GM12878 (cell line): ENCODE measurements around the gene JDP2. TPM values are rescaled to one million over a fixed set of nuclear protein-coding genes. Genes with fewer than 3 reads are reported as not detected.

ENCODE experiments used
- BCL11A ChIP-seq: IDR thresholded peaks from 2 replicates; pipeline ENCODE4 v1.6.1; 2011; ENCODE audit warnings: low read depth, low read length
- CBX3 ChIP-seq: fragments of 200-600 bp; sonication (generic); IDR thresholded peaks from 2 replicates; pipeline ENCODE4 v1.6.1; 2016; ENCODE audit warnings: low read depth, borderline replicate concordance
- FOXK2 ChIP-seq: fragments of 450-650 bp; IDR thresholded peaks from 2 replicates; pipeline ENCODE4 v1.6.1; 2017; ENCODE audit warnings: mild to moderate bottlenecking, moderate library complexity
- HCFC1 ChIP-seq: fragments of 150-350 bp; IDR thresholded peaks from 2 replicates; pipeline ENCODE4 v1.6.1; 2014; ENCODE audit warnings: low read length
- JUND ChIP-seq: IDR thresholded peaks from 2 replicates; pipeline ENCODE4 v1.6.1; 2012; ENCODE audit warnings: low read depth, mild to moderate bottlenecking, low read length, improper control_type of control experiment, moderate library complexity
- MXI1 ChIP-seq: fragments of 150-350 bp; IDR thresholded peaks from 2 replicates; pipeline ENCODE4 v1.6.1; 2011; ENCODE audit warnings: low read depth, mild to moderate bottlenecking, inconsistent platforms, low read length, improper control_type of control experiment
- NFYA ChIP-seq: IDR thresholded peaks from 2 replicates; pipeline ENCODE4 v1.6.1; 2011; ENCODE audit warnings: low read depth, mild to moderate bottlenecking, low read length, improper control_type of control experiment, borderline replicate concordance
- NFYB ChIP-seq: IDR thresholded peaks from 2 replicates; pipeline ENCODE4 v1.6.1; 2011; ENCODE audit warnings: low read depth, mild to moderate bottlenecking, low read length, improper control_type of control experiment, moderate library complexity; ENCODE audit not compliant: insufficient read depth
- NR2C1 ChIP-seq: fragments of 450-650 bp; IDR thresholded peaks from 2 replicates; pipeline ENCODE4 v1.6.1; 2017; ENCODE audit warnings: antibody characterized with exemption, mild to moderate bottlenecking, moderate library complexity
- PML ChIP-seq: IDR thresholded peaks from 2 replicates; pipeline ENCODE4 v1.6.1; 2012; ENCODE audit warnings: low read length, inconsistent platforms
- RELA ChIP-seq: fragments of 450-650 bp; IDR thresholded peaks from 2 replicates; pipeline ENCODE4 v1.8.0; 2014; ENCODE audit warnings: borderline replicate concordance; ENCODE audit not compliant: partially characterized antibody
- SIX5 ChIP-seq: IDR thresholded peaks from 2 replicates; pipeline ENCODE4 v1.6.1; 2011; ENCODE audit warnings: mild to moderate bottlenecking, low read depth, low read length, moderate library complexity; ENCODE audit not compliant: severe bottlenecking
- SMAD1 ChIP-seq: fragments of 450-650 bp; IDR thresholded peaks from 2 replicates; pipeline ENCODE4 v1.6.1; 2018; ENCODE audit warnings: mild to moderate bottlenecking, low read depth; ENCODE audit not compliant: partially characterized antibody
- SMC3 ChIP-seq: IDR thresholded peaks from 2 replicates; pipeline ENCODE4 v1.6.1; 2011; ENCODE audit warnings: low read length, improper control_type of control experiment, borderline replicate concordance
- SREBF2 ChIP-seq: IDR thresholded peaks from 2 replicates; pipeline ENCODE4 v1.6.1; 2012; ENCODE audit warnings: mild to moderate bottlenecking, low read length
- SUPT20H ChIP-seq: IDR thresholded peaks from 2 replicates; pipeline ENCODE4 v1.6.1; 2011; ENCODE audit warnings: low read depth, mild to moderate bottlenecking, low read length, moderate library complexity, borderline replicate concordance; ENCODE audit not compliant: control insufficient read depth
- SUZ12 ChIP-seq: fragments of 200-600 bp; sonication (generic); IDR thresholded peaks from one replicate; pipeline ENCODE4 v1.6.1; 2018; ENCODE audit warnings: antibody characterized with exemption, mild to moderate bottlenecking; ENCODE audit not compliant: unreplicated experiment
- TCF7 ChIP-seq: IDR thresholded peaks from 2 replicates; pipeline ENCODE4 v1.6.1; 2014; ENCODE audit warnings: antibody characterized with exemption, borderline replicate concordance
- ZNF384 ChIP-seq: IDR thresholded peaks from 2 replicates; pipeline ENCODE4 v1.6.1; 2012; ENCODE audit warnings: low read depth, mild to moderate bottlenecking, low read length, improper control_type of control experiment, borderline replicate concordance
- ZSCAN29 ChIP-seq: fragments of 450-650 bp; IDR thresholded peaks from 2 replicates; pipeline ENCODE4 v1.6.1; 2017; ENCODE audit warnings: mild to moderate bottlenecking, moderate library complexity
- polyA plus RNA-seq, 11 experiments: library from polyadenylated mRNA; depleted of rRNA in 4 of 11; unstranded in 6 of 11; stranded (reverse) in 5 of 11; fragments of >200 nt; fragmentation: Nextera tagmentation in 4 of 11; fragmentation: Illumina TruSeq in 1 of 11; extraction: Ambion mirVana in 4 of 11; extraction: Trizol in 1 of 11; gene quantifications; 1 replicate in 1 of 11; 2 replicates in 10 of 11; pipeline versions ENCODE4 v1.2.1 to v1.2.3, GENCODE V29; 2011 to 2016; ENCODE audit warnings: inconsistent platforms in 2 of 11, missing spikeins in 2 of 11, low read depth in 1 of 11
- total RNA-seq, 4 experiments: library from RNA; depleted of rRNA in 3 of 4; stranded (reverse); fragments of >200 nt in 3 of 4; fragmentation: Illumina TruSeq in 1 of 4; extraction: Trizol in 1 of 4; gene quantifications; 2 replicates each; pipeline versions ENCODE4 v1.2.1 to v1.2.3, GENCODE V29; 2013 to 2021
- TF ChIP-seq, protein P1 (sequence below): fragments of 450-650 bp; formaldehyde crosslinking; IDR thresholded peaks from 2 replicates; pipeline ENCODE4 v1.4.0; 2020; ENCODE audit warnings: mild to moderate bottlenecking, moderate library complexity
- TF ChIP-seq, protein P2 (sequence below): IDR thresholded peaks from 2 replicates; pipeline ENCODE4 v1.6.1; 2011; ENCODE audit warnings: low read depth, low read length, improper control_type of control experiment, borderline replicate concordance
- TF ChIP-seq, protein P3 (sequence below): fragments of 450-650 bp; IDR thresholded peaks from 2 replicates; pipeline ENCODE4 v1.6.1; 2018; ENCODE audit warnings: mild to moderate bottlenecking, low read depth, moderate library complexity; ENCODE audit not compliant: partially characterized antibody

The JDP2 gene
- total and polyA plus RNA-seq, 10 of the 15 experiments (the other 5 are each of a cell fraction or from before 2014, with no cell fraction given), result 0.71 to 21.3 (median 11.2) TPM

DNA sequence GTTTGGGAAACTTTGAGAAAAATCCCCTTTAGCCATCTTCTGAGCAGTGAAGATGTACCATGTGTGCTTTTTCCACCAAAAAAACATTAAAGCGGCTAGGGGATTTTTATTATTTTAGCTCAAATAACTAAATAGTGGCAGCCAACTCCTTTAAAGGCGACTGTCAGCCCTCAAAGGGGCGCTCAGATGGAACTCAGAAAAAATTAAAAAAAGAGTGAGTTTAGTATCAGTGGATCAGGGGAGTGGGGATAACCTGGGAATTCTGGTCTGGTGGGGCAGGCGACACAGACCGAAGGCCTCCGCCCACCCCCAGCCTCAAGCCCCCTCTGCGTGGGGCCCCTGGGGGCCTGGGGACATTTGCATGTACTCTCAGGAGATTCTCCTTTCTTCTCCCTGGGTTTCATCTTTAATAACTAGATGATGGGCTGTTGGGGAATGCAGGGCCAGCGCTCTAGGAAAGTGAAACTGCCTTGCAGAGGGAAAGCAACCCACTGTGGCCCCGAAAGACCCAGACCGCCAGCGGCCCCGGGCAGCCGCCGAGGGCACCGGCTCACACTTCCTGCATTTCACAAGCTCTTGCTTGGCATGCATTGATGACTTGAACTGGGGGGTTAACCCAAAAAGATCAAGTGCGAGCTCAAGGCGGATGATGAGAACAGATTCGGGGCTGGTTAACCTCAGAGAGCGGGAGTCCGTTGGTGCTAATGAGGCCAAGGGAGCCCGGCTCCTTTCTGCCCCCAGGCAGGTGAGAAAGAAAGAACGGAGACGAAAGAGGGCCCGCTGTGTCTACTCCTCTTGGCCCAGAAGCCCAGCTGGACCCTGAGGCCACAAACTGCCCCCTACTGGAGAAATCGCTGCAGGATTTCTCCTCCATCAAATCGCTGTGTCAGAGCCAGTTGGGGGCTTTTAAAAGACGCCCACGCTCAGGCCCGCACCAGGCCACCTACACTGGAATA is 87.1 kb downstream of the JDP2 start (continued):
- TF ChIP-seq SMAD1 (no peak), JUND (no peak), PML (no peak; the same call in 1 of the 2 replicates), NFYB (no peak), ZNF384 (peak; percentile 32; the same call in 1 of the 2 replicates), NFYA (no peak), SMC3 (peak; percentile 8; the same call in 1 of the 2 replicates), HCFC1 (no peak), NR2C1 (no peak), CBX3 (no peak), SUZ12 (no peak), ZSCAN29 (no peak; the same call in 1 of the 2 replicates), SIX5 (peak; percentile 6), SUPT20H (no peak), FOXK2 (no peak), MXI1 (peak; percentile 23; the same call in 1 of the 2 replicates), RELA (peak; percentile 5), SREBF2 (no peak), TCF7 (peak; percentile 21; the same call in 1 of the 2 replicates), BCL11A (peak; percentile 87; the same call in 1 of the 2 replicates)
- TF ChIP-seq, protein P1, sequence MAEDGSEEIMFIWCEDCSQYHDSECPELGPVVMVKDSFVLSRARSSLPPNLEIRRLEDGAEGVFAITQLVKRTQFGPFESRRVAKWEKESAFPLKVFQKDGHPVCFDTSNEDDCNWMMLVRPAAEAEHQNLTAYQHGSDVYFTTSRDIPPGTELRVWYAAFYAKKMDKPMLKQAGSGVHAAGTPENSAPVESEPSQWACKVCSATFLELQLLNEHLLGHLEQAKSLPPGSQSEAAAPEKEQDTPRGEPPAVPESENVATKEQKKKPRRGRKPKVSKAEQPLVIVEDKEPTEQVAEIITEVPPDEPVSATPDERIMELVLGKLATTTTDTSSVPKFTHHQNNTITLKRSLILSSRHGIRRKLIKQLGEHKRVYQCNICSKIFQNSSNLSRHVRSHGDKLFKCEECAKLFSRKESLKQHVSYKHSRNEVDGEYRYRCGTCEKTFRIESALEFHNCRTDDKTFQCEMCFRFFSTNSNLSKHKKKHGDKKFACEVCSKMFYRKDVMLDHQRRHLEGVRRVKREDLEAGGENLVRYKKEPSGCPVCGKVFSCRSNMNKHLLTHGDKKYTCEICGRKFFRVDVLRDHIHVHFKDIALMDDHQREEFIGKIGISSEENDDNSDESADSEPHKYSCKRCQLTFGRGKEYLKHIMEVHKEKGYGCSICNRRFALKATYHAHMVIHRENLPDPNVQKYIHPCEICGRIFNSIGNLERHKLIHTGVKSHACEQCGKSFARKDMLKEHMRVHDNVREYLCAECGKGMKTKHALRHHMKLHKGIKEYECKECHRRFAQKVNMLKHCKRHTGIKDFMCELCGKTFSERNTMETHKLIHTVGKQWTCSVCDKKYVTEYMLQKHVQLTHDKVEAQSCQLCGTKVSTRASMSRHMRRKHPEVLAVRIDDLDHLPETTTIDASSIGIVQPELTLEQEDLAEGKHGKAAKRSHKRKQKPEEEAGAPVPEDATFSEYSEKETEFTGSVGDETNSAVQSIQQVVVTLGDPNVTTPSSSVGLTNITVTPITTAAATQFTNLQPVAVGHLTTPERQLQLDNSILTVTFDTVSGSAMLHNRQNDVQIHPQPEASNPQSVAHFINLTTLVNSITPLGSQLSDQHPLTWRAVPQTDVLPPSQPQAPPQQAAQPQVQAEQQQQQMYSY (CRISPR knock-in tag), result no peak
- TF ChIP-seq, protein P2, sequence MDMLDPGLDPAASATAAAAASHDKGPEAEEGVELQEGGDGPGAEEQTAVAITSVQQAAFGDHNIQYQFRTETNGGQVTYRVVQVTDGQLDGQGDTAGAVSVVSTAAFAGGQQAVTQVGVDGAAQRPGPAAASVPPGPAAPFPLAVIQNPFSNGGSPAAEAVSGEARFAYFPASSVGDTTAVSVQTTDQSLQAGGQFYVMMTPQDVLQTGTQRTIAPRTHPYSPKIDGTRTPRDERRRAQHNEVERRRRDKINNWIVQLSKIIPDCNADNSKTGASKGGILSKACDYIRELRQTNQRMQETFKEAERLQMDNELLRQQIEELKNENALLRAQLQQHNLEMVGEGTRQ, result no peak
- TF ChIP-seq, protein P3, sequence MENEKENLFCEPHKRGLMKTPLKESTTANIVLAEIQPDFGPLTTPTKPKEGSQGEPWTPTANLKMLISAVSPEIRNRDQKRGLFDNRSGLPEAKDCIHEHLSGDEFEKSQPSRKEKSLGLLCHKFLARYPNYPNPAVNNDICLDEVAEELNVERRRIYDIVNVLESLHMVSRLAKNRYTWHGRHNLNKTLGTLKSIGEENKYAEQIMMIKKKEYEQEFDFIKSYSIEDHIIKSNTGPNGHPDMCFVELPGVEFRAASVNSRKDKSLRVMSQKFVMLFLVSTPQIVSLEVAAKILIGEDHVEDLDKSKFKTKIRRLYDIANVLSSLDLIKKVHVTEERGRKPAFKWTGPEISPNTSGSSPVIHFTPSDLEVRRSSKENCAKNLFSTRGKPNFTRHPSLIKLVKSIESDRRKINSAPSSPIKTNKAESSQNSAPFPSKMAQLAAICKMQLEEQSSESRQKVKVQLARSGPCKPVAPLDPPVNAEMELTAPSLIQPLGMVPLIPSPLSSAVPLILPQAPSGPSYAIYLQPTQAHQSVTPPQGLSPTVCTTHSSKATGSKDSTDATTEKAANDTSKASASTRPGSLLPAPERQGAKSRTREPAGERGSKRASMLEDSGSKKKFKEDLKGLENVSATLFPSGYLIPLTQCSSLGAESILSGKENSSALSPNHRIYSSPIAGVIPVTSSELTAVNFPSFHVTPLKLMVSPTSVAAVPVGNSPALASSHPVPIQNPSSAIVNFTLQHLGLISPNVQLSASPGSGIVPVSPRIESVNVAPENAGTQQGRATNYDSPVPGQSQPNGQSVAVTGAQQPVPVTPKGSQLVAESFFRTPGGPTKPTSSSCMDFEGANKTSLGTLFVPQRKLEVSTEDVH, result no peak
